GM18951 (cell line): Measurements from ENCODE around the gene TMEM240.

Experiments
- POLR2A ChIP-seq: IDR thresholded peaks from 4 replicates; pipeline ENCODE4 v1.6.1; 2011; ENCODE audit warnings: mild to moderate bottlenecking; ENCODE audit not compliant: insufficient read length, insufficient read depth; ENCODE audit errors: extremely low read depth
- in situ Hi-C: fragments of 300-500 bp; cut with MboI; formaldehyde crosslinking; loops from one replicate; pipeline ENCODE4 v1.12.0; 2022; ENCODE audit warnings: low sequenced_read_pairs, mixed read lengths, inconsistent platforms; ENCODE audit not compliant: unreplicated experiment

TMEM240 gene

GRCh38 chr1:1540090-1540817 lies at the start of gene TMEM240:
Gene TMEM240, minus strand, starts transcription at chr1:1540624. Its CDS starts 278 bp downstream, at chr1:1540346.
- in situ Hi-C loops, result no loop called here
- TF ChIP-seq POLR2A, result no peak

GRCh38 chr1:1583347-1584010 lies 43.1 kb upstream of the TMEM240 start:
- TF ChIP-seq POLR2A, result no peak

GRCh38 chr1:1582585-1583346 lies 42.3 kb upstream of the TMEM240 start:
- in situ Hi-C loops, result no loop called here
- no peak for TF ChIP-seq POLR2A

More at GRCh38 chr1:1583347-1584010, 43.1 kb upstream of the TMEM240 start:
- in situ Hi-C loops, result no loop called here

GRCh38 chr1:1578371-1578940 lies 38.0 kb upstream of the TMEM240 start:
- no peak for TF ChIP-seq POLR2A
- in situ Hi-C loops, result no loop called here

GRCh38 chr1:1577367-1578011 lies 37.1 kb upstream of the TMEM240 start:
- no peak for TF ChIP-seq POLR2A
- in situ Hi-C loops, result no loop called here

GRCh38 chr1:1574721-1575537 lies 34.5 kb upstream of the TMEM240 start, which contains the start of gene SSU72:
Gene SSU72, minus strand, starts transcription at chr1:1574863. Its CDS starts 306 bp downstream, at chr1:1574557.
- TF ChIP-seq POLR2A, result peak; percentile 91
- in situ Hi-C loops, result no loop called here

GRCh38 chr1:1573843-1574720 lies 33.7 kb upstream of the TMEM240 start:
- TF ChIP-seq POLR2A, result no peak
- in situ Hi-C loops, result no loop called here

GRCh38 chr1:1569341-1569740 lies 28.9 kb upstream of the TMEM240 start:
- in situ Hi-C loops, result no loop called here
- no peak for TF ChIP-seq POLR2A

- TF ChIP-seq POLR2A, result no peak
- in situ Hi-C loops, result no loop called here
These were observed 27.5 kb upstream of the TMEM240 start for GRCh38 chr1:1567891-1568291.

- no peak for TF ChIP-seq POLR2A
- in situ Hi-C loops, result no loop called here
These were observed 26.9 kb upstream of the TMEM240 start for GRCh38 chr1:1567152-1567875.
